ENCODE results near the gene PDK2. TPM values are rescaled to one million over a fixed set of nuclear protein-coding genes. Genes with fewer than 3 reads are reported as not detected.
A peak's percentile ranks its signal among the peaks of the same experiment; 100 is the strongest.

PDK2 gene
- total RNA-seq, 2 experiments from 2014 or later: 29.4 to 31.3 TPM

GRCh38 chr17:50118828-50119218 is 23.7 kb downstream of the PDK2 start:
- Mint-ChIP-seq H3K27me3 (peaks cover 59% of the 10 kb centered on the region), H3K4me3 (no peak overlapping the region)
- POLR2A ChIA-PET: no interaction called here

GRCh38 chr17:50120475-50121253 is 25.5 kb downstream of the PDK2 start:
- peaks cover 7% of the 10 kb centered on the region for H3K4me1 Mint-ChIP-seq
- no peak overlapping the region for H3K27ac Mint-ChIP-seq
- peaks cover 57% of the 10 kb centered on the region for H3K27me3 Mint-ChIP-seq
- DNase-seq: no peak
- ChIA-PET POLR2A (no interaction called here), CTCF (interaction anchor here (0.5 to 2.9 kb wide), 4 partner anchors 19 to 177 kb away, joined by 3 to 9 read pairs (median 4); no protein-coding TSS in a partner anchor)
- H3K36me3 Mint-ChIP-seq (ENCODE audit: low read depth): no peaks in the 10 kb centered on the region
- no peaks in the 10 kb centered on the region for H3K9me3 Mint-ChIP-seq
- H3K4me3 Mint-ChIP-seq: no peak overlapping the region

More at GRCh38 chr17:50118828-50119218, 23.7 kb downstream of the PDK2 start:
- H3K9me3 Mint-ChIP-seq: no peaks in the 10 kb centered on the region
- H3K4me1 Mint-ChIP-seq: peaks cover 7% of the 10 kb centered on the region
- no peak overlapping the region for H3K27ac Mint-ChIP-seq
- CTCF ChIA-PET: interaction anchor here (0.6 to 3.9 kb wide), 6 partner anchors 9 to 171 kb away, joined by 3 to 17 read pairs (median 7); partner anchors contain the start of gene SAMD14
- no peaks in the 10 kb centered on the region for H3K36me3 Mint-ChIP-seq (ENCODE audit: low read depth)
- no peak for DNase-seq

GRCh38 chr17:50122945-50123344 is 27.8 kb downstream of the PDK2 start:
- POLR2A ChIA-PET: no interaction called here
- H3K36me3 Mint-ChIP-seq (ENCODE audit: low read depth): no peaks in the 10 kb centered on the region
- no peak overlapping the region for H3K4me3 Mint-ChIP-seq
- peaks cover 5% of the 10 kb centered on the region for H3K4me1 Mint-ChIP-seq
- peaks cover 49% of the 10 kb centered on the region for H3K27me3 Mint-ChIP-seq
- H3K9me3 Mint-ChIP-seq: no peaks in the 10 kb centered on the region
- no peak for DNase-seq
- H3K27ac Mint-ChIP-seq: no peak overlapping the region
- CTCF ChIA-PET: interaction anchor here (0.6 to 2.4 kb wide), 8 partner anchors 10 to 1002 kb away, joined by 3 to 7 read pairs (median 3); no protein-coding TSS in a partner anchor

GRCh38 chr17:50123649-50124349 is 28.6 kb downstream of the PDK2 start:
- Mint-ChIP-seq H3K9me3 (no peaks in the 10 kb centered on the region), H3K27ac (no peak overlapping the region), H3K4me1 (peaks cover 12% of the 10 kb centered on the region), H3K36me3 (ENCODE audit: low read depth) (peaks cover 3% of the 10 kb centered on the region), H3K27me3 (peaks cover 49% of the 10 kb centered on the region), H3K4me3 (no peak overlapping the region)
- ChIA-PET POLR2A (no interaction called here), CTCF (interaction anchor here (0.8 to 2.4 kb wide), 6 partner anchors 9 to 129 kb away, joined by 3 to 7 read pairs (median 3); no protein-coding TSS in a partner anchor)
- DNase-seq: no peak

- peaks cover 15% of the 10 kb centered on the region for H3K4me1 Mint-ChIP-seq
- no peak for DNase-seq
- H3K27ac Mint-ChIP-seq: no peak overlapping the region
- peaks cover 38% of the 10 kb centered on the region for H3K27me3 Mint-ChIP-seq
- CTCF ChIA-PET: interaction anchor here (0.6 to 1.3 kb wide), 4 partner anchors 8 to 270 kb away, joined by 3 read pairs; no protein-coding TSS in a partner anchor
- peaks cover 5% of the 10 kb centered on the region for H3K36me3 Mint-ChIP-seq (ENCODE audit: low read depth)
- POLR2A ChIA-PET: no interaction called here
- no peaks in the 10 kb centered on the region for H3K9me3 Mint-ChIP-seq
- no peak overlapping the region for H3K4me3 Mint-ChIP-seq
These were observed 30.4 kb downstream of the PDK2 start for GRCh38 chr17:50125420-50125997.

GRCh38 chr17:50127697-50128361 is 32.7 kb downstream of the PDK2 start:
- H3K36me3 Mint-ChIP-seq (ENCODE audit: low read depth): peaks cover 13% of the 10 kb centered on the region
- ChIA-PET CTCF (interaction anchor here (2.1 kb wide), 1 partner anchor 13 kb away, joined by 6 read pairs; no protein-coding TSS in a partner anchor), POLR2A (no interaction called here)

GRCh38 chr17:50128441-50129352 is 33.5 kb downstream of the PDK2 start:
- Mint-ChIP-seq H3K9me3 (no peaks in the 10 kb centered on the region), H3K36me3 (ENCODE audit: low read depth) (peaks cover 17% of the 10 kb centered on the region), H3K4me3 (peak overlapping the region; percentile 50), H3K27me3 (peaks cover 37% of the 10 kb centered on the region), H3K4me1 (peaks cover 23% of the 10 kb centered on the region), H3K27ac (no peak overlapping the region)
- no peak for DNase-seq
- POLR2A ChIA-PET: no interaction called here
- CTCF ChIA-PET: no interaction called here

More at GRCh38 chr17:50127697-50128361, 32.7 kb downstream of the PDK2 start:
- H3K9me3 Mint-ChIP-seq: no peaks in the 10 kb centered on the region
- H3K4me3 Mint-ChIP-seq: no peak overlapping the region
- DNase-seq: no peak
- H3K27ac Mint-ChIP-seq: no peak overlapping the region
- H3K27me3 Mint-ChIP-seq: peaks cover 37% of the 10 kb centered on the region
- H3K4me1 Mint-ChIP-seq: peaks cover 23% of the 10 kb centered on the region

- ChIA-PET CTCF (interaction anchor here (1.7 to 3.1 kb wide), 2 partner anchors 10 to 11 kb away, joined by 4 to 17 read pairs; no protein-coding TSS in a partner anchor), POLR2A (no interaction called here)
- Mint-ChIP-seq H3K4me3 (peak overlapping the region; percentile 51), H3K4me1 (peaks cover 25% of the 10 kb centered on the region), H3K27me3 (peaks cover 37% of the 10 kb centered on the region), H3K27ac (no peak overlapping the region), H3K36me3 (ENCODE audit: low read depth) (peaks cover 17% of the 10 kb centered on the region), H3K9me3 (no peaks in the 10 kb centered on the region)
- DNase-seq: no peak
These were observed 34.2 kb downstream of the PDK2 start for GRCh38 chr17:50129353-50129727.

GRCh38 chr17:50129728-50130558 is 34.8 kb downstream of the PDK2 start, which contains the start of gene SAMD14:
SAMD14 (minus strand) TSS chr17:50130160; CDS start chr17:50124959, 5,201 bp downstream.
- POLR2A ChIA-PET: interaction anchor here (0.6 kb wide), 1 partner anchor 17 kb away, joined by 5 read pairs; no protein-coding TSS in a partner anchor

GRCh38 chr17:50130559-50131305 is 35.6 kb downstream of the PDK2 start:
- H3K36me3 Mint-ChIP-seq (ENCODE audit: low read depth): peaks cover 17% of the 10 kb centered on the region
- ChIA-PET CTCF (interaction anchor here (0.6 to 3.1 kb wide), 5 partner anchors 9 to 43 kb away, joined by 3 to 17 read pairs (median 4); partner anchors contain the start of gene PPP1R9B), POLR2A (interaction anchor here (0.6 kb wide), 1 partner anchor 16 kb away, joined by 5 read pairs; no protein-coding TSS in a partner anchor)
- no peak for DNase-seq
- H3K4me3 Mint-ChIP-seq: peak overlapping the region; percentile 44
- peaks cover 25% of the 10 kb centered on the region for H3K4me1 Mint-ChIP-seq
- H3K9me3 Mint-ChIP-seq: no peaks in the 10 kb centered on the region
- H3K27me3 Mint-ChIP-seq: peaks cover 32% of the 10 kb centered on the region
- no peak overlapping the region for H3K27ac Mint-ChIP-seq

More at GRCh38 chr17:50129728-50130558, 34.8 kb downstream of the PDK2 start, which contains the start of gene SAMD14:
- H3K27ac Mint-ChIP-seq: peak within 1 kb of the TSS; percentile 81
- CTCF ChIA-PET: interaction anchor here (0.9 to 3.1 kb wide), 4 partner anchors 10 to 20 kb away, joined by 3 to 17 read pairs (median 4); partner anchors contain the start of gene PPP1R9B
- DNase-seq: peak; percentile 52
- peaks cover 37% of the 10 kb centered on the region for H3K27me3 Mint-ChIP-seq
- H3K4me1 Mint-ChIP-seq: peaks cover 25% of the 10 kb centered on the region
- H3K36me3 Mint-ChIP-seq (ENCODE audit: low read depth): peaks cover 17% of the 10 kb centered on the region
- no peaks in the 10 kb centered on the region for H3K9me3 Mint-ChIP-seq
- H3K4me3 Mint-ChIP-seq: peak within 1 kb of the TSS; percentile 51
